Activated naive CD4-positive, alpha-beta T cell treated with anti-CD3 and anti-CD28 coated beads for 36 hours (primary cell): ENCODE measurements around the gene TNFAIP8L3. TPM values are rescaled to one million over a fixed set of nuclear protein-coding genes. Genes with fewer than 3 reads are reported as not detected.

Experiments used
- CTCF ChIA-PET: fragments of 350-600 bp; sonication (Branson Sonifier 250); formaldehyde crosslinking; loops from one replicate; lab custom pipeline; 2021; ENCODE audit warnings: antibody characterized with exemption; lab: Charles Lee
- DNase-seq: peaks from one replicate; pipeline ENCODE4 v3.0.0-alpha.2; 2020
- H3K27ac Mint-ChIP-seq: one replicate; pipeline ENCODE4 v1.8.0; 2021; ENCODE audit warnings: mild to moderate bottlenecking, mixed read lengths
- H3K27me3 Mint-ChIP-seq: one replicate; pipeline ENCODE4 v1.8.0; 2021; ENCODE audit warnings: low read depth, mixed read lengths
- H3K36me3 Mint-ChIP-seq: one replicate; pipeline ENCODE4 v1.8.0; 2021; ENCODE audit warnings: low read depth, mixed read lengths
- H3K4me1 Mint-ChIP-seq: one replicate; pipeline ENCODE4 v1.8.0; 2021; ENCODE audit warnings: low read depth, mixed read lengths
- H3K4me3 Mint-ChIP-seq: one replicate; pipeline ENCODE4 v1.8.0; 2021; ENCODE audit warnings: mild to moderate bottlenecking, moderate library complexity, mixed read lengths
- H3K9me3 Mint-ChIP-seq: one replicate; pipeline ENCODE4 v1.8.0; 2021; ENCODE audit warnings: mixed read lengths
- intact Hi-C: fragments of 100-400 bp; cut with micrococcal nuclease; formaldehyde crosslinking; loops from one replicate; pipeline ENCODE4 v1.15.1; 2023
- total RNA-seq, 2 experiments: library from RNA; stranded (reverse); gene quantifications; one replicate each; pipeline ENCODE4 v1.2.3, GENCODE V29; 2021

Gene TNFAIP8L3
- total RNA-seq, 2 experiments from 2014 or later = not detected

- Mint-ChIP-seq H3K4me3 (no peak overlapping the region), H3K4me1 (peaks cover 6% of the 10 kb centered on the region), H3K27me3 (peaks cover 2% of the 10 kb centered on the region), H3K36me3 (no peaks in the 10 kb centered on the region), H3K27ac (no peak overlapping the region), H3K9me3 (no peaks in the 10 kb centered on the region)
- no peak for DNase-seq
- intact Hi-C loops = loop anchor here (10.0 kb wide), 2 partner anchors 385 to 805 kb away; partner anchors contain the start of genes HDC and TRPM7
- CTCF ChIA-PET = interaction anchor here (0.5 kb wide), 1 partner anchor 93 kb away, joined by 5 read pairs; no protein-coding TSS in a partner anchor
Observed at GRCh38 chr15:51069983-51070382, 24.7 kb downstream of the TNFAIP8L3 start.

GRCh38 chr15:51067510-51067909, 27.2 kb downstream of the TNFAIP8L3 start:
- CTCF ChIA-PET = interaction anchor here (2.0 kb wide), 1 partner anchor 10 kb away, joined by 5 read pairs; no protein-coding TSS in a partner anchor

GRCh38 chr15:51065781-51066180, 28.9 kb downstream of the TNFAIP8L3 start:
- H3K27ac Mint-ChIP-seq = no peak overlapping the region
- peaks cover 11% of the 10 kb centered on the region for H3K27me3 Mint-ChIP-seq
- CTCF ChIA-PET = interaction anchor here (0.6 kb wide), 1 partner anchor 620 kb away, joined by 5 read pairs; no protein-coding TSS in a partner anchor
- H3K9me3 Mint-ChIP-seq = no peaks in the 10 kb centered on the region
- no peak for DNase-seq
- H3K36me3 Mint-ChIP-seq = no peaks in the 10 kb centered on the region
- intact Hi-C loops = loop anchor here (1.0 kb wide), 1 partner anchor 22 kb away; no protein-coding TSS in a partner anchor
- H3K4me3 Mint-ChIP-seq = no peak overlapping the region
- peaks cover 4% of the 10 kb centered on the region for H3K4me1 Mint-ChIP-seq

More at GRCh38 chr15:51067510-51067909, 27.2 kb downstream of the TNFAIP8L3 start:
- no peaks in the 10 kb centered on the region for H3K9me3 Mint-ChIP-seq
- peaks cover 11% of the 10 kb centered on the region for H3K27me3 Mint-ChIP-seq
- intact Hi-C loops = no loop called here
- H3K27ac Mint-ChIP-seq = no peak overlapping the region
- no peak for DNase-seq
- no peaks in the 10 kb centered on the region for H3K36me3 Mint-ChIP-seq
- no peak overlapping the region for H3K4me3 Mint-ChIP-seq
- peaks cover 6% of the 10 kb centered on the region for H3K4me1 Mint-ChIP-seq

- H3K27ac Mint-ChIP-seq = no peak overlapping the region
- no peaks in the 10 kb centered on the region for H3K36me3 Mint-ChIP-seq
- CTCF ChIA-PET = interaction anchor here (0.6 kb wide), 1 partner anchor 620 kb away, joined by 5 read pairs; no protein-coding TSS in a partner anchor
Observed at GRCh38 chr15:51065261-51065660, 29.4 kb downstream of the TNFAIP8L3 start.

GRCh38 chr15:51062736-51063135, 32.0 kb downstream of the TNFAIP8L3 start:
- no peak overlapping the region for H3K27ac Mint-ChIP-seq
- no peak for DNase-seq
- peaks cover 15% of the 10 kb centered on the region for H3K27me3 Mint-ChIP-seq
- CTCF ChIA-PET = no interaction called here
- intact Hi-C loops = no loop called here
- H3K36me3 Mint-ChIP-seq = no peaks in the 10 kb centered on the region
- H3K4me3 Mint-ChIP-seq = no peak overlapping the region
- no peaks in the 10 kb centered on the region for H3K4me1 Mint-ChIP-seq
- H3K9me3 Mint-ChIP-seq = no peaks in the 10 kb centered on the region

More at GRCh38 chr15:51065261-51065660, 29.4 kb downstream of the TNFAIP8L3 start:
- intact Hi-C loops = loop anchor here (1.0 kb wide), 1 partner anchor 22 kb away; no protein-coding TSS in a partner anchor
- DNase-seq = no peak
- H3K4me3 Mint-ChIP-seq = no peak overlapping the region
- H3K9me3 Mint-ChIP-seq = no peaks in the 10 kb centered on the region
- H3K4me1 Mint-ChIP-seq = peaks cover 1% of the 10 kb centered on the region
- peaks cover 14% of the 10 kb centered on the region for H3K27me3 Mint-ChIP-seq

- H3K4me3 Mint-ChIP-seq = no peak overlapping the region
Observed at GRCh38 chr15:51060030-51060673, 34.6 kb downstream of the TNFAIP8L3 start.

GRCh38 chr15:51054535-51054934, 40.2 kb downstream of the TNFAIP8L3 start:
- CTCF ChIA-PET = no interaction called here
- Mint-ChIP-seq H3K4me3 (no peak overlapping the region), H3K9me3 (no peaks in the 10 kb centered on the region), H3K27ac (no peak overlapping the region), H3K36me3 (no peaks in the 10 kb centered on the region), H3K4me1 (no peaks in the 10 kb centered on the region), H3K27me3 (peaks cover 12% of the 10 kb centered on the region)
- DNase-seq = no peak
- intact Hi-C loops = no loop called here

More at GRCh38 chr15:51060030-51060673, 34.6 kb downstream of the TNFAIP8L3 start:
- CTCF ChIA-PET = interaction anchor here (0.6 kb wide), 1 partner anchor 174 kb away, joined by 3 read pairs; no protein-coding TSS in a partner anchor
- no peak overlapping the region for H3K27ac Mint-ChIP-seq
- no peaks in the 10 kb centered on the region for H3K9me3 Mint-ChIP-seq
- no peak for DNase-seq
- H3K4me1 Mint-ChIP-seq = no peaks in the 10 kb centered on the region
- peaks cover 20% of the 10 kb centered on the region for H3K27me3 Mint-ChIP-seq
- no peaks in the 10 kb centered on the region for H3K36me3 Mint-ChIP-seq
- intact Hi-C loops = no loop called here

- H3K9me3 Mint-ChIP-seq = no peaks in the 10 kb centered on the region
- no peak overlapping the region for H3K27ac Mint-ChIP-seq
- DNase-seq = no peak
- no peaks in the 10 kb centered on the region for H3K4me1 Mint-ChIP-seq
- H3K36me3 Mint-ChIP-seq = no peaks in the 10 kb centered on the region
- no peak overlapping the region for H3K4me3 Mint-ChIP-seq
- CTCF ChIA-PET = interaction anchor here (0.8 kb wide), 1 partner anchor 252 kb away, joined by 3 read pairs; no protein-coding TSS in a partner anchor
- intact Hi-C loops = no loop called here
- H3K27me3 Mint-ChIP-seq = peaks cover 12% of the 10 kb centered on the region
Observed at GRCh38 chr15:51053571-51053970, 41.1 kb downstream of the TNFAIP8L3 start.

- no peak for DNase-seq
- Mint-ChIP-seq H3K4me1 (no peaks in the 10 kb centered on the region), H3K27ac (no peak overlapping the region), H3K27me3 (peaks cover 4% of the 10 kb centered on the region), H3K36me3 (no peaks in the 10 kb centered on the region), H3K9me3 (no peaks in the 10 kb centered on the region), H3K4me3 (no peak overlapping the region)
- intact Hi-C loops = no loop called here
- CTCF ChIA-PET = no interaction called here
Observed at GRCh38 chr15:51051776-51052175, 42.9 kb downstream of the TNFAIP8L3 start.

- H3K27me3 Mint-ChIP-seq = peaks cover 4% of the 10 kb centered on the region
- no peak for DNase-seq
- H3K27ac Mint-ChIP-seq = no peak overlapping the region
- no peaks in the 10 kb centered on the region for H3K4me1 Mint-ChIP-seq
- H3K36me3 Mint-ChIP-seq = no peaks in the 10 kb centered on the region
- intact Hi-C loops = no loop called here
- no peaks in the 10 kb centered on the region for H3K9me3 Mint-ChIP-seq
- no peak overlapping the region for H3K4me3 Mint-ChIP-seq
- CTCF ChIA-PET = no interaction called here
Observed at GRCh38 chr15:51049081-51049480, 45.6 kb downstream of the TNFAIP8L3 start.

GRCh38 chr15:51048308-51048707, 46.4 kb downstream of the TNFAIP8L3 start:
- intact Hi-C loops = no loop called here
- Mint-ChIP-seq H3K4me1 (no peaks in the 10 kb centered on the region), H3K36me3 (no peaks in the 10 kb centered on the region), H3K9me3 (no peaks in the 10 kb centered on the region), H3K4me3 (no peak overlapping the region), H3K27me3 (peaks cover 4% of the 10 kb centered on the region), H3K27ac (no peak overlapping the region)
- CTCF ChIA-PET = no interaction called here
- no peak for DNase-seq

- Mint-ChIP-seq H3K4me3 (no peak overlapping the region), H3K4me1 (no peaks in the 10 kb centered on the region), H3K27ac (no peak overlapping the region), H3K36me3 (no peaks in the 10 kb centered on the region), H3K27me3 (no peaks in the 10 kb centered on the region), H3K9me3 (no peaks in the 10 kb centered on the region)
- DNase-seq = no peak
- CTCF ChIA-PET = no interaction called here
- intact Hi-C loops = no loop called here
Observed at GRCh38 chr15:51046799-51047449, 47.8 kb downstream of the TNFAIP8L3 start.
